IPS-18a (cell line): ENCODE results near the gene CHD6.

Experiments used
- H3K27ac ChIP-seq: one replicate; pipeline ENCODE4 v1.5.1; 2013; ENCODE audit warnings: low read length
- H3K27me3 ChIP-seq: one replicate; pipeline ENCODE4 v1.6.1; 2013; ENCODE audit warnings: mild to moderate bottlenecking, low read length; ENCODE audit not compliant: control insufficient read depth, insufficient read depth
- H3K36me3 ChIP-seq: one replicate; pipeline ENCODE4 v1.6.1; 2013; ENCODE audit warnings: low read depth, low read length; ENCODE audit not compliant: control insufficient read depth
- H3K4me1 ChIP-seq: one replicate; pipeline ENCODE4 v1.6.1; 2013; ENCODE audit warnings: low read depth, low read length; ENCODE audit not compliant: control insufficient read depth
- H3K4me3 ChIP-seq: one replicate; pipeline ENCODE4 v1.5.1; 2013; ENCODE audit warnings: low read length
- H3K9ac ChIP-seq: one replicate; pipeline ENCODE4 v1.6.1; 2013; ENCODE audit warnings: mild to moderate bottlenecking, low read length, moderate library complexity
- H3K9me3 ChIP-seq: one replicate; pipeline ENCODE4 v1.6.1; 2013; ENCODE audit warnings: low read depth, low read length; ENCODE audit not compliant: control insufficient read depth

CHD6 gene

DNA sequence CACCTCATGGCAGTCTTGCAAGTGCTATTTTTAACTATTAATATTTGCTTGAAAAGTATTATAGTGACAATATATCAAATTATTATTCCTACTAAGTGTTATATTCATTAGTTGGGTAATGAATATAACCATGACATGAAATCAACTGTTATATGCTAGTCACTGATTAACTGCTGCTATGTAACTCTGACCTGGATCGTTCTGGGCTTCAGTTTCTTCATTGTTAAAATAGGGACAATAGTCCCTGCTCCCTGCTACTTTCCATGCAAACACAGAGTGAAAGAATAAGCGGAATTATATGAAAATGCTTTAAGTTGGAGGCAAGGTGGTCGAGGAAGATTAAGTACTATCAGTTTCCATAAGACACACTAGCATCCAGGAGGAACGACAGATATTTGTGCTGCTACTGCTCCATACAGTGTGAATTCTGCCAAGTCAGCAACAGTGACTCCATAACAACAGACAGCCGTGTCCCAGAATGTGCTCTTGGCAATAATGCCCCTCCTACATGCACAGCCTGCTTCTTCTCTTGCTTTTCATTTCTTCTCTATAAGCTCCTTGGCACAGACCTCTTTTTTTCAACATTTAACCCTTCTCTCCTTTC is 107.2 kb downstream of the CHD6 start:
- peaks cover 21% of the 10 kb centered on the region for H3K36me3 ChIP-seq
- H3K9ac ChIP-seq = no peak overlapping the region
- H3K4me3 ChIP-seq = no peak overlapping the region
- no peaks in the 10 kb centered on the region for H3K4me1 ChIP-seq
- no peaks in the 10 kb centered on the region for H3K9me3 ChIP-seq
- H3K27me3 ChIP-seq = no peaks in the 10 kb centered on the region
- H3K27ac ChIP-seq = no peak overlapping the region

DNA sequence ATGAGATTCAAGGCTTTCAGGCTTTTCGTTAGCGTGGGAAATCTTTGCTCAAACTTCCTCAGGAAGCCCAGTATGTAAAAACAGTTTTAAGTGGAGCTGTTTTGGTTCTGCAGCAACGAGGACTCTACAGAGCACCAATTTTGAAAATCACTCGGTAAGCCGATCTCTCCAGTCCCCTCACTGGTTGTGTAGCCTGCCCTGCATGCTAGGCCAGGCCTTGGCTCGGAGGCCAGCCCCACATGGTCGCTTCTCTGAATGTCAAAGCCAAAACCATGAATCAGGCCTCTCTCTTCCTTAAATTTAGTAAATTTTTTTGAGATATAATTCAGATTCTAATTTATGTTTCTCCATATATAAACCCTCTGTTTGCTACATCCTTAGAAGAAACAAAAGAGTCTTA is 108.0 kb downstream of the CHD6 start:
- Histone ChIP-seq H3K27me3 (no peaks in the 10 kb centered on the region), H3K36me3 (peaks cover 21% of the 10 kb centered on the region), H3K4me3 (no peak overlapping the region), H3K9me3 (no peaks in the 10 kb centered on the region), H3K4me1 (no peaks in the 10 kb centered on the region), H3K9ac (no peak overlapping the region), H3K27ac (no peak overlapping the region)

DNA sequence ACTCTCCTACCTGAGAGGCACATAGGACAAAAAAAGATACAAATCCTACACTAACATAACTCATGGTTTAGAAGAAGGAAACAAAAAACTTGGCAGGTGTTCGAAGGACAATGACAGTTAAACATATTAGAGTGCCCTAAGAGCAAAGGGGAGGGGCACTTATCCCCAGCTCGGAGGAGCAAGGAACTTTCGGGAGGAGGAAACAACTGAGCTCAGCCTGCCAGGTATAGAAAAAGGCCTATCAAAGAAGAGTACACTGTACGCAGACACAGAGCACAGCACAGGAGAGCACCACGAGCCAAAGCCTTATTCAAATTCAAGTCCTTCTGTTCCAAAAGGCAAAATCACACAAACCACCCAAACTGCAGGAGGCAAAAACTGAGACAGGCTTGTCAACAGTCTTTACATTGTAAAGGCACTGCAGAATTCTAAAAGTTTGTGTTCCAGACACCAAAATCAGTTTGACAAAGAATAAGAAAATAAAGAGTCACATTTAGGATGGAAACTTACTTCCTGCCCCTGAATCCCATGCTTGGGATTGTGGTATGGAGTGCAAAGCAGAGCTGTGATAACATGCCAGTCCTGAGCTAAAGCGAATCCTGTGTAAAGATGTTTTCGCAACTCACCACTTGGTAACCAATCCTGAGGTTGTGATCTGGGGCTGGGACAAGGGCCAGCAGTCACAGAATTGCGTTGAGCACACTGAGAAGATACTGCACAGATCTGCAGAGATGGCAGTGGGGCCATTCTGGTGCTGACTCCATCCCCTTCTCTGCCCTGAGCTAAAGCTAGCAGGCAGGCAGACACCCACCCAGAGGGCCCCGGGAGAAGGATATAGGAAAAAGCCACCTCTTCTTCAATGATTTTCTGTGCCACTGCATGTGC is 108.6 kb downstream of the CHD6 start:
- H3K27ac ChIP-seq = no peak overlapping the region
- H3K36me3 ChIP-seq = peaks cover 20% of the 10 kb centered on the region
- no peaks in the 10 kb centered on the region for H3K27me3 ChIP-seq
- no peaks in the 10 kb centered on the region for H3K9me3 ChIP-seq
- no peak overlapping the region for H3K4me3 ChIP-seq
- H3K4me1 ChIP-seq = no peaks in the 10 kb centered on the region
- no peak overlapping the region for H3K9ac ChIP-seq

DNA sequence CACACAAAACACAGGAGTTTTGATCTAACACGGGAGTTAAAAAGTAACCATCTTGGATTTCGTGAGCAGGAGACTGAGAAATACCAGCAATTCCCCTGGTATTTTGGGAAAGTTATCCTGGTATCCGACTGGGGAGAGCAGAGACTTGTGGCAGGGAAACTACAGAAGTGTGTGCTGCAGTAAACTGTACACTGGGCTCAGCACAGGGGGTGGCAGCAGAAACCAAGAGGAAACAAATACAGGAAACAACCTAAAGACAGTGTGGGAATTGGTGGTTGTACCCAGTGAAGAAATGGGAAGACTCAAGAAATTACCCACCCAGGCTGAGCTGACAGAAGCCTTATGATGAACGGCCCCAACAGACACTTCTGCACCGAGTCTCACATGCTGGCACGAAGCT is 109.8 kb downstream of the CHD6 start:
- H3K4me1 ChIP-seq = no peaks in the 10 kb centered on the region
- H3K4me3 ChIP-seq = no peak overlapping the region
- no peak overlapping the region for H3K9ac ChIP-seq
- no peaks in the 10 kb centered on the region for H3K27me3 ChIP-seq
- peaks cover 12% of the 10 kb centered on the region for H3K36me3 ChIP-seq
- no peaks in the 10 kb centered on the region for H3K9me3 ChIP-seq
- H3K27ac ChIP-seq = no peak overlapping the region

DNA sequence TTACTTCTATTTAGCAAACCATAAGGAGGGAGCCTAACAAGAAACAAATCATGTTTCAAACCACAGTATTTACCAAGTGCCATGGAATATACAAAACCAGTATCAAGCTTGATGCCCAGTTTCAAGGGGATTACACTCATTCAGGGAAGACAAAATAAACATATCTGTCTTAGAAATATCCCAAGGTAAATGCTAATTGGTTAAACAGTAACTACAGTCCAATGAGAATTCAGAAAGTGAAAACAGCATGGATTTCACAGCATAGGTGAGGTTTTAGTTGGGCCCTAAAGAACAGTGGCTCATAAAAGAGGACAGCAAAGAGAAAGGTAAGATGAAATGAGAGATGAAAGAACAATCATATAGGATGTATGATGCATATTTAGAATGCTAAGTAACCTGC is 110.3 kb downstream of the CHD6 start:
- H3K36me3 ChIP-seq = peaks cover 12% of the 10 kb centered on the region

DNA sequence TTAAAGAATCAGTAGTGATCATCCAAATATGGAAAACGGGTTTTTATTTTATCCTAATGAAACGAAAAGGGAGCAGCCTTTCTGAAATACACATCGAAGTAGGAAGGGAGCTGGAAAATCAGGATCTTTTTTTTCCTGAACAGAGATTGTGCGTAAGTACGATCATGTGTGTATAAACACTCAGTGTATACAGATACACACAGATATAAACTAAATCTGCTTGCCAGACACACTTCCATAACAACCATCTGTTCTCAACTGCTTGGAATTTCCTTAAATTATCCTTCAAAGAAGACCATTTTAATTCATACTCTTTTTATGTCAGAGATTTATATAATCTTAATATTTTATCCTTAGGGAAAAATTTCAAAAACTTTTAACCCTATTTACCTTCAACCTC is 110.7 kb downstream of the CHD6 start:
- H3K9me3 ChIP-seq = no peaks in the 10 kb centered on the region
- no peaks in the 10 kb centered on the region for H3K27me3 ChIP-seq
- H3K27ac ChIP-seq = no peak overlapping the region
- peaks cover 9% of the 10 kb centered on the region for H3K36me3 ChIP-seq
- no peak overlapping the region for H3K4me3 ChIP-seq
- no peak overlapping the region for H3K9ac ChIP-seq
- H3K4me1 ChIP-seq = no peaks in the 10 kb centered on the region

More for the DNA sequence above, 110.3 kb downstream of the CHD6 start:
- H3K9me3 ChIP-seq = no peaks in the 10 kb centered on the region
- no peak overlapping the region for H3K9ac ChIP-seq
- H3K4me1 ChIP-seq = no peaks in the 10 kb centered on the region
- H3K4me3 ChIP-seq = no peak overlapping the region
- no peak overlapping the region for H3K27ac ChIP-seq
- H3K27me3 ChIP-seq = no peaks in the 10 kb centered on the region

DNA sequence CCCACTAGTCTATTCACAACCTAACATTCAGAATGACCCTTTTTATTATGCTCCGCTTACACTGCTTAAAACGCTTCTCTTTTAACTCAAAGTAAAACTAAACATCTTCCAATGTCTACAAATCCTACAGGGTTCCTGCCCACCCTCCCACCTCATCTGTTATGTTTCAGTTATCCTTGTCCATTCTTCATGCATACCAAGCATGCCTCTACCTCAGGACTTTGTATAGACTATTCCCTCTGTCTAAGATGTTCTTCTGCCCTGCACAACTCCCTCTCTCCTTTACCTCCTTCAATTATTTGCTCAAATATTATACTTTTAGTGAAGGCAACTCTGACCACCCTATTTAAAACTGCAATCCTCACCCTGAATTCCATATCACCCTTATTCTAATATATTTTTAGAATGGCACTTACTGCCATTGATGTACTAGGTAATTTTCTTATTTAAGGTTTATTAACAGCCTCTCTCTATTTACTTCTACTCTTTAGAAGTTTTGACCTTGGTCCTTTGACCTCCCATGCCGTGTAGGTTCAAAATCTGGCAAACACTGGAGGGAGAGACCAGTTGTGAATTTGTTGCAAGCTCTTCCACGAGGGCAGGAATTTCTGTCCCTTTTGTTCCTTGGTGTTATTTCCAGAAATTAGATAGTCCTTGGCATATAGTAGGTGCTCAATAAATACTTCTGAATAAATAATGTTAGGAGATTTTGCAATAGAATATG is 111.8 kb downstream of the CHD6 start:
- Histone ChIP-seq H3K27me3 (no peaks in the 10 kb centered on the region), H3K9me3 (no peaks in the 10 kb centered on the region), H3K4me1 (no peaks in the 10 kb centered on the region), H3K27ac (no peak overlapping the region), H3K4me3 (no peak overlapping the region), H3K36me3 (peaks cover 4% of the 10 kb centered on the region), H3K9ac (no peak overlapping the region)

DNA sequence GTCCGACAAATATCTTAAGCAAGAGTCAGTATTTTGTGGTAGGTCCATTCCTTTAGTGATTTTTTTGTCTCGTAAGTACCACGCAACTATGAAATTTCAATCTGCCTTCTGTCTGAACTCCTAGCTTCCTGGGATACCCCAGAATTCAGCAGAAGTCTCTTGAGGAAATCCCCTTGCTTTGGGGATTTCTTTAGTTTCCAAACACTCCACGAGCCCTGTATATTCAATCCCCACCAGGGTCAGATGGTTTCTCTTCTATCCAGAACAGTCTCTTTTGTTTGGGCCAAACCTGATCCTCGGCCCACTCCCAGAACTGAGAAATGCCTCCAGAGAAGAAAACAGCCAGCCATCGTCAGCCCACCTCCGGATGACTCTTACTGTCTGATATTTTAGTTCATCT is 113.0 kb downstream of the CHD6 start:
- H3K36me3 ChIP-seq = no peaks in the 10 kb centered on the region
- no peak overlapping the region for H3K4me3 ChIP-seq
- no peak overlapping the region for H3K9ac ChIP-seq
- H3K27ac ChIP-seq = no peak overlapping the region
- H3K4me1 ChIP-seq = no peaks in the 10 kb centered on the region
- no peaks in the 10 kb centered on the region for H3K27me3 ChIP-seq
- H3K9me3 ChIP-seq = no peaks in the 10 kb centered on the region

DNA sequence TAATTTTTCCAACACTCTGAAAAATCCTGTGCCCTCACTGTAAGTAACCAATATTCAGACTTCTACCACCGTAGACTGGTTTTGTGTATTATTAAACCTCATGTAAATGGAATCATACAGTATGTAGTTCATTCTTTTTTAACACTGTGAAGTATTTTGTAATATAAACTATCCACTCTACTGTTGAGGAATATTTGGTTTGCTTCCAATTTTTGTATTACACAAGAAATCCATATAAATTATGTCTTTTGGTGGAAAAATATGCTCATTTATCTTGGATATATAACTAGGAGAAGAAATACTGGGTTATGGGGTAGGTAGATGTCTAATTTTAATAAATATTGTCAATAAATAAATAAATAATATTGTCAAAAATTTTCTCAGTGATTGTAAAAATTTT is 116.8 kb downstream of the CHD6 start:
- Histone ChIP-seq H3K4me1 (no peaks in the 10 kb centered on the region), H3K9ac (no peak overlapping the region), H3K36me3 (peaks cover 11% of the 10 kb centered on the region), H3K4me3 (no peak overlapping the region), H3K27me3 (no peaks in the 10 kb centered on the region), H3K9me3 (no peaks in the 10 kb centered on the region), H3K27ac (no peak overlapping the region)

DNA sequence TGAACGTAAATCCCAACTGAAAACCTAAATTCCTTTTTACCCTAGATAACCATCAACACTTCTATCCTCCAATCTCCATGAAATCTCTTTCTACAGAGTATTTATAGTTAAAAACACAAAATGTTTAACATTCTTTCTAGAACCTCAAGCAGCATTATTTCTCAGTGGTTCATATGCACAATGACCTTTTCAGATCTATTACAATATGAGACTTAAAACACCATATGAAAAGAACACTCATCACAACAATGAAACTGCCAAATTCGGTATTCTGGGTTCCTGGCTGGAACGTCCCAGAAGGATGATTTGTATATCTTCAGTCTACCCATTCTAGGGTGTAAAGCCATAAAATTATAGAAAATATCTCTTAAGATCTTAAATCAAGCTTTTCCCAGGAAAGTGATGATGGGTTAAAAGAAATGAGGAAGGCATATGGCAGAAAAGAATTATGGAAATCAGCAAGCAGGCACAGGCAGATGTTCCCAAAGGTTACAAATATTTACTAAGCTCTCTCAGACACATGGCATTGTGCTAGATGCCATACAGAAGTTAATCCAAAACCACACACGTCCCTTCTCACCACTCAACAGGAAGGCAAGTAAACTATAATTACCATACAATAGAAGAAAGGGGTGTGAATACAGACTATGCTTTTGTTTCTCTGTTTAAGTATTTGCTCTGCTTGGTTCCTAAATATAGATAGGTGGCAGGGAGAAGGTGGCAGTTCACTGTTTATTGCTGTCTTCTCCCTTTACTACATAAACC is 118.0 kb downstream of the CHD6 start:
- H3K4me1 ChIP-seq = no peaks in the 10 kb centered on the region
- no peaks in the 10 kb centered on the region for H3K9me3 ChIP-seq
- H3K27me3 ChIP-seq = no peaks in the 10 kb centered on the region
- H3K4me3 ChIP-seq = no peak overlapping the region
- peaks cover 14% of the 10 kb centered on the region for H3K36me3 ChIP-seq
- no peak overlapping the region for H3K9ac ChIP-seq
- no peak overlapping the region for H3K27ac ChIP-seq

DNA sequence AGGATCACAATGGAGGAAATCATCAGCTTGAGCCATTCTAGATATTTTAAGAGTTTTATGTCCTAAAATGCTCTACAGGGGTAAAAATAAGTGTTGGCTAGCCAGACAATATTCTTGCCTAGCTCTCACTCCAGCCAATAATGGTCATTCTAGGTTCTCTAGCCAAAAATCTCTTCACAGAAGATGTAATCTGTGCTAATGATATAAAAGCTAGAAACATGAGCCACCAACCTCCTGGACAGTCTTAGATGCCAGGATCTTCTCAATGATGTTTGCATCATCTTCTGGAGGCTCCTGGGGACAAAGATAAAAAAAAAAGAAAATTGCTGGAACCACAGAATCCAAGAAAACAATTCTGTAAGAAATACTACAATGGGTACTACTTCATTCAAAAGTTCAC is 119.1 kb downstream of the CHD6 start:
- Histone ChIP-seq H3K27me3 (no peaks in the 10 kb centered on the region), H3K9ac (no peak overlapping the region)

More for the DNA sequence above, 119.1 kb downstream of the CHD6 start:
- peaks cover 16% of the 10 kb centered on the region for H3K36me3 ChIP-seq
- H3K4me1 ChIP-seq = no peaks in the 10 kb centered on the region
- no peak overlapping the region for H3K27ac ChIP-seq
- no peak overlapping the region for H3K4me3 ChIP-seq
- no peaks in the 10 kb centered on the region for H3K9me3 ChIP-seq
